Smooth muscle cell (in vitro differentiated cells): Measurements from ENCODE around the gene AUTS2. TPM values are rescaled to one million over a fixed set of nuclear protein-coding genes. Genes with fewer than 3 reads are reported as not detected.

Experiments
- DNase-seq: peaks from one replicate; lab custom pipeline; 2025; ENCODE audit not compliant: unreplicated experiment; lab: John Stamatoyannopoulos, UW
- H2AFZ ChIP-seq: fragments of 200-600 bp; sonication (generic); 2 replicates; pipeline ENCODE4 v1.6.0; 2016; ENCODE audit warnings: antibody characterized with exemption, low read depth, mild to moderate bottlenecking
- H3F3A ChIP-seq: fragments of 200-600 bp; sonication (generic); 2 replicates; pipeline ENCODE4 v1.6.0; 2017; ENCODE audit warnings: antibody characterized with exemption, low read depth
- H3K27ac ChIP-seq: fragments of 200-600 bp; sonication (generic); 2 replicates; pipeline ENCODE4 v1.5.1; 2016; ENCODE audit warnings: low read depth, mild to moderate bottlenecking
- H3K27me3 ChIP-seq: fragments of 200-600 bp; sonication (generic); 2 replicates; pipeline ENCODE4 v1.6.1; 2016; ENCODE audit warnings: low read depth, mild to moderate bottlenecking
- H3K36me3 ChIP-seq: fragments of 200-600 bp; sonication (generic); 2 replicates; pipeline ENCODE4 v1.5.1; 2016; ENCODE audit warnings: low read depth
- H3K4me1 ChIP-seq: fragments of 200-600 bp; sonication (generic); 2 replicates; pipeline ENCODE4 v1.5.1; 2016; ENCODE audit warnings: low read depth
- H3K4me2 ChIP-seq: fragments of 200-600 bp; sonication (generic); 2 replicates; pipeline ENCODE4 v1.6.0; 2016; ENCODE audit warnings: mild to moderate bottlenecking
- H3K4me3 ChIP-seq: fragments of 200-600 bp; sonication (generic); 2 replicates; pipeline ENCODE4 v1.5.1; 2016; ENCODE audit warnings: mild to moderate bottlenecking
- H3K79me2 ChIP-seq: fragments of 200-600 bp; sonication (generic); 2 replicates; pipeline ENCODE4 v1.6.0; 2016; ENCODE audit warnings: low read depth, mild to moderate bottlenecking
- H3K9ac ChIP-seq: fragments of 200-600 bp; sonication (generic); 2 replicates; pipeline ENCODE4 v1.6.0; 2016; ENCODE audit warnings: low read depth
- H3K9me3 ChIP-seq: fragments of 200-600 bp; sonication (generic); replicated peaks from 2 replicates; pipeline ENCODE4 v1.5.1; 2016; ENCODE audit warnings: low read depth
- H4K20me1 ChIP-seq: fragments of 200-600 bp; sonication (generic); 2 replicates; pipeline ENCODE4 v1.6.0; 2016; ENCODE audit warnings: low read depth
- WGBS: methylation state at CpG from one replicate; pipeline ENCODE4 v1.1.7; 2016; ENCODE audit warnings: low lambda C conversion rate; 5-methylcytosine and 5-hydroxymethylcytosine counted together
- polyA plus RNA-seq: library from polyadenylated mRNA; unstranded; fragments of >200 nt; fragmentation: Nextera tagmentation; extraction: Ambion mirVana; gene quantifications from 2 replicates; pipeline ENCODE4 v1.2.1, GENCODE V29; 2016
- total RNA-seq: library from RNA; depleted of rRNA; stranded (reverse); fragments of >200 nt; gene quantifications from 2 replicates; pipeline ENCODE4 v1.2.3, GENCODE V29; 2014
- TF ChIP-seq, protein P1 (sequence below): fragments of 200-600 bp; sonication (generic); IDR thresholded peaks from 2 replicates; pipeline ENCODE4 v1.5.1; 2017; ENCODE audit warnings: borderline replicate concordance, mild to moderate bottlenecking, antibody characterized with exemption; ENCODE audit not compliant: insufficient read depth, poor library complexity, severe bottlenecking

AUTS2 gene
- total and polyA plus RNA-seq, 2 experiments from 2014 or later: 6.5 to 8.6 TPM

DNA sequence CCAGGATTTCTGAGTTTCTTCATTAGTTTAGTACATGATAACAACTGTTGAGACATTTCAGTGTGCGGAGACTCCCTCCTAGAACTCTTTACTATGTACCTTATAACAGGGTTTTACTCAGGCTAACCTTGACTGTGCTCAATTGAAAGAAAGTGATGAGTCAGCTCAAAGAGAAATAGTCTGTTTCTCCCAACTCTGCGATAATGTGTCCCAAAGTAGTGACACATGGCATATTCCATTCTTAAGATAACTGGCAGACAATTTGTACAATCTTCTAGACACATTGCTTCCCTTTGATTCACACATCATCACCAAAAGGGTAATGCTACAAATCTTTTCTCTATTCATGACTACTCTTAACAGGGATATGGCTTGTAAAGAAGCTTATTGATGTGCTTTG is 645.2 kb downstream of the AUTS2 start:
- no peaks in the 10 kb centered on the region for H3F3A ChIP-seq
- WGBS: 83% methylated on average over 2 of the region's 2 CpGs
- no peaks in the 10 kb centered on the region for H3K79me2 ChIP-seq
- H3K4me2 ChIP-seq: no peak overlapping the region
- TF ChIP-seq, protein P1, sequence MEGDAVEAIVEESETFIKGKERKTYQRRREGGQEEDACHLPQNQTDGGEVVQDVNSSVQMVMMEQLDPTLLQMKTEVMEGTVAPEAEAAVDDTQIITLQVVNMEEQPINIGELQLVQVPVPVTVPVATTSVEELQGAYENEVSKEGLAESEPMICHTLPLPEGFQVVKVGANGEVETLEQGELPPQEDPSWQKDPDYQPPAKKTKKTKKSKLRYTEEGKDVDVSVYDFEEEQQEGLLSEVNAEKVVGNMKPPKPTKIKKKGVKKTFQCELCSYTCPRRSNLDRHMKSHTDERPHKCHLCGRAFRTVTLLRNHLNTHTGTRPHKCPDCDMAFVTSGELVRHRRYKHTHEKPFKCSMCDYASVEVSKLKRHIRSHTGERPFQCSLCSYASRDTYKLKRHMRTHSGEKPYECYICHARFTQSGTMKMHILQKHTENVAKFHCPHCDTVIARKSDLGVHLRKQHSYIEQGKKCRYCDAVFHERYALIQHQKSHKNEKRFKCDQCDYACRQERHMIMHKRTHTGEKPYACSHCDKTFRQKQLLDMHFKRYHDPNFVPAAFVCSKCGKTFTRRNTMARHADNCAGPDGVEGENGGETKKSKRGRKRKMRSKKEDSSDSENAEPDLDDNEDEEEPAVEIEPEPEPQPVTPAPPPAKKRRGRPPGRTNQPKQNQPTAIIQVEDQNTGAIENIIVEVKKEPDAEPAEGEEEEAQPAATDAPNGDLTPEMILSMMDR: no peak
- H3K27me3 ChIP-seq: no peaks in the 10 kb centered on the region
- no peak for DNase-seq
- no peaks in the 10 kb centered on the region for H3K4me1 ChIP-seq
- H3K27ac ChIP-seq: no peak overlapping the region
- no peak overlapping the region for H3K4me3 ChIP-seq
- no peak overlapping the region for H2AFZ ChIP-seq
- no peaks in the 10 kb centered on the region for H4K20me1 ChIP-seq
- no peak overlapping the region for H3K9ac ChIP-seq
- H3K9me3 ChIP-seq: no peaks in the 10 kb centered on the region
- H3K36me3 ChIP-seq: no peaks in the 10 kb centered on the region

DNA sequence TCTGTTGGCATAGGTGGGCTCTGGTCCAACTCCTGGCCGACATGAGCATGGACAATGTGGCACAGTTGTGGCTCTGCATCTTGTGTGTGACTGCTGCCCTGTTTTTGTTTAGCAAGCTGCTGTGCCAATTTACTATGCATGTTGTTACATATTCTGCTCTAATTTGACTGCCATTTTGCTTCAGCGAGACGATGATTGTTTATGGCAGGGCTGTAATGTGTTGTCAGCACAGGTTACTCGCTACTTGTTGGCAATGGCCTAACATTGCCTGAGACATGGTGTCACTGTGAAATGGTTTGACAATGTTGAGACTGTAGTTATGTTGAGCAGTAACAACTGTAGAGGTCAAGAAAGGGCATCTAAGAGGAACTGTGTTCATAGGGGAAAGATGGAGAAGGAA is 659.6 kb downstream of the AUTS2 start:
- Histone ChIP-seq H3F3A (no peaks in the 10 kb centered on the region), H3K4me3 (no peak overlapping the region), H3K4me2 (no peak overlapping the region), H3K27me3 (no peaks in the 10 kb centered on the region), H3K79me2 (no peaks in the 10 kb centered on the region), H3K36me3 (no peaks in the 10 kb centered on the region), H3K4me1 (no peaks in the 10 kb centered on the region), H2AFZ (no peak overlapping the region), H4K20me1 (no peaks in the 10 kb centered on the region), H3K9me3 (no peaks in the 10 kb centered on the region), H3K9ac (no peak overlapping the region), H3K27ac (no peak overlapping the region)
- no peak for DNase-seq
- WGBS: 95% methylated on average over 4 of the region's 4 CpGs
- TF ChIP-seq, protein P1: no peak

DNA sequence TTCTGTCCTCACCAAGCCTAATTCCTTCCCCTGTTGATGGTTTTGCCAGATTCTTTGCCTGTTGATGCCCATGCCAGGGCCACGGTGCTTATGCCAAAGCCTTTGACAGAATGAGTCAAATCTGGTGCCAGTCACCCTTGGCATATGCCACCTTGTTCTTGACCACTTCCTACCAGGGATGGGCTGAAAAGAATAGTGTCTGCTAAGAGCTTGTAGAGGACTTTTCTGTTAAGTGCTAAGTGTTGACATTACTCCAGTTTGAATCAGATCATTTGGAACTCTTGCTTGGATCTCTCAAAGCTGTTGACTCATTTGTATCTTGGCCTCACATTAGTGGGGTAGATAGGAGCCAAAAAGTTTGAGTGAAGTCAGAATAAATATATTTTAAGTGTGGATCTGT is 661.2 kb downstream of the AUTS2 start:
- Histone ChIP-seq H3K9me3 (no peaks in the 10 kb centered on the region), H3K27me3 (peaks cover 9% of the 10 kb centered on the region), H3F3A (no peaks in the 10 kb centered on the region), H3K27ac (no peak overlapping the region), H4K20me1 (no peaks in the 10 kb centered on the region), H3K9ac (no peak overlapping the region), H2AFZ (no peak overlapping the region), H3K4me3 (no peak overlapping the region), H3K79me2 (no peaks in the 10 kb centered on the region), H3K4me2 (no peak overlapping the region), H3K36me3 (no peaks in the 10 kb centered on the region), H3K4me1 (no peaks in the 10 kb centered on the region)
- 85% methylated on average over 1 of the region's 1 CpG for WGBS
- DNase-seq: no peak
- TF ChIP-seq, protein P1: no peak

DNA sequence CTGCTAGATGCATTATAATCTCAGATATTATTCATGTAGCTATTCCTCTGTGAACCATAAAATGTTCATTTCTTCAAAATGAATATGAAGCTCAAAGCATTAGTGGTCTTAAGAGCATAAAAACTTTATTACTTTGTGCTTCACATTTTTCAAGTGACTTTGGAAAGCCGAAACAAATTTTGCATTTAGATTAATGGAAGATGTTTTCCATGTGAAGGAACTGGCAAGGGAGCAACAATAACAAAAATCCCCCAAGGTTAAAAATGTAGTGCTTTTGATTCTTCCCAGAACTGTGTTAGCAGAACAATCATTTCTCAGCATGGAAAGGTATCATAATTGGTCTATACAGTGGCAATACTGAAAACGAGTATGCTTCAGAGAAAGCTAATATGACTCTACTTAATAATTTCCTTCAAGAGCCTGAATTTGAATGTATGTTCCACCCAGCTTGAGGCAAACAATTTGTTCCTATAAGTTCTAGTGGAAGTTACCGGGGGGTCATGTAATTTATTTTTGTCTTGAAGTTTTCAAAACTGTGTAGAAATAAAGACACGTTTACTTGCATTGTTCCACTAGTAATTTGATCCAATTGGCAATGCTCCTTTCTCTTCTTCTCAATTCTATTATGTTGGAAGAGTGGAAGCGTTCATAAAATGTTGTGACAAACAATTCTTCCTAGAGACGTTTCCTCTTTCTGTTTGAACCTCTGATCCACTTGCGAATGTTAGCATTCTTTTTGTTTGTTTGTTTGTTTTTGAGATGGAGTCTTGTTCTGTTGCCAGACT is 665.4 kb downstream of the AUTS2 start:
- no peaks in the 10 kb centered on the region for H3K36me3 ChIP-seq
- H3K27ac ChIP-seq: no peak overlapping the region
- TF ChIP-seq, protein P1: no peak
- H3F3A ChIP-seq: no peaks in the 10 kb centered on the region
- DNase-seq: no peak
- no peaks in the 10 kb centered on the region for H4K20me1 ChIP-seq
- no peak overlapping the region for H3K4me3 ChIP-seq
- 91% methylated on average over 7 of the region's 7 CpGs for WGBS
- H3K9me3 ChIP-seq: no peaks in the 10 kb centered on the region
- H3K4me2 ChIP-seq: no peak overlapping the region
- peaks cover 14% of the 10 kb centered on the region for H3K4me1 ChIP-seq
- no peak overlapping the region for H2AFZ ChIP-seq
- no peak overlapping the region for H3K9ac ChIP-seq
- H3K27me3 ChIP-seq: peaks cover 21% of the 10 kb centered on the region
- H3K79me2 ChIP-seq: no peaks in the 10 kb centered on the region
